Stimulated activated CD8-positive, alpha-beta memory T cell treated with anti-CD3 and anti-CD28 coated beads, Interleukin-4, amount 100 ng/mL, for 1 hour (primary cell): Measurements from ENCODE around the gene SSTR3.
"Not testable (repeated sequence)": the region's sequence is repeated elsewhere in the genome, so short reads cannot be mapped to it uniquely, and the experiment has no call there.

ENCODE experiments used
- DNase-seq, 2 donors: peaks; one replicate each; pipeline ENCODE4 v3.0.0-alpha.2; 2020; ENCODE audit warnings: low read depth in 2 of 2, low spot score in 1 of 2

Gene SSTR3

DNA sequence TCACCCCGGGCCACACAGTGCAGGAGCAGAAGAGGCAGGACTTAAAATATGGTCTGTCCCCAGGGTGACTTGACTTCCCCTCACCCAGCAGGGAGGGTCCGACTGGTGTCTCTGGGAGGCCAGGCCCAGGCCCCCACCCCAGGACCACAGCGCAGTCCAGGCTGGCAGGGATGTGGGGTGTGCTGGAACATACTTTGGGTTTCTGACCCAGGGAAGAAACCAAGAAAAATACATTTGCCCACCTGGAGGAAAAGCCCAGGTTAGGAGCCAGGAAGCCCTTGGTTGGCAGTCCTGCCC, 29.4 kb downstream of the SSTR3 start:
- DNase-seq, result no peak

DNA sequence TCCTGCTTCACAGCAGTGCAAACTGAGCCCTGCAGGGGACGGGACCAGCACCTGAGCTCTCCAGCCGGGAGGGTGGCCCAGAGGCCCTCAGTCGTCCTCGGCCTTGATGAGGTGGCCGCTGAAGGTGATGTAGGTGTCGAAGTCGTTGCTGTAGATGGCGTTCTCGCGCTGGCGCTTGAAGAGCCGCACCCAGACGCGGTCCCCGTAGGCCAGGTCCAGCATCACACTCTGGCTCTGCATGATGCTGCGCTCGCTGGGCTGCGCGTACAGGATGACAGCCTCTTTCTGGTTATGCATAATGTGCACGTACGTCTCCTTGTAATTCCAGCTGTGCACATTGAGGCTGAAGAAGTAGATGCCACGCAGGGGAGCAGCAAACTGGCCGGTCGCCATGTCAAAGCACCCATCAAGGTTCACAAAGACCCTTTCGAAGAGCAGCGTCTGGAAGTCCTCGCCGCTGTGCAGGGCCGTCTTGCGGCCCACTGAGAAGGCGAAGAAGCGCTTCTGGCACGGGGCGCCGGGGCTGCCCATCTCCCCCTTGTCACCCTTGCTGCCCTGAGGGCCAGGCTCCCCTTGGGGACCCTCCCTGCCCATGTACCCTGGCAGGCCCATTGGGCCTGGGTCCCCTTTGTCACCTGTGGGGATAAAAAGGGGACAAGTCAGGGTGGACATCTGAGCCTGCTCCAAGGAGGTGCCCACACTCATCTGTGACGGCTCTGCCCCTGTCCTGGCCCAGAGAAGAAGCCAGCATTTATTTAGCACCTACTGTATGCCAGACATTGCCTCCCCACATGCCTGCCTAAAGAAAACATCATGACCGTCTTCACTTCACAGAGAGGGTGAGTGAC, 30.0 kb downstream of the SSTR3 start:
- no peak for DNase-seq

DNA sequence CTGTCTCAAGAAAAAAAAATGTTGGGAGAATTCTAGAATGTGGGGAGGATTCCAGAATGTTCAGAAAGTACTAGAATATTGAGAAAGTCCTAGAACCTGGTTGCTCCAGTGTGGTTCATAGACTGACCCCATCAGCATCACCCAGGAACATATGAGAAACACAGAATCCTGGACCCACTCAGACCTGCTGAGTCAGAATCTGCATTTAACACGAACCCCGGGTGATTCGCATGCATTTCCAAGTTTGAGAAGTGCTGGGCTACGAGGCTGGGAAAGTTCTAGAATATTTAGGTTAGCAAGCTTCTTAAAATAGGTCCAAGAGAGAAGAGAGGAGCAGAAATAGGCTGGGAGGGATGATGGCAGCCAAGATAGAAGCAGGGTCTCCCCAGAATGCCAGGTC, 30.6 kb downstream of the SSTR3 start:
- DNase-seq, result no peak

DNA sequence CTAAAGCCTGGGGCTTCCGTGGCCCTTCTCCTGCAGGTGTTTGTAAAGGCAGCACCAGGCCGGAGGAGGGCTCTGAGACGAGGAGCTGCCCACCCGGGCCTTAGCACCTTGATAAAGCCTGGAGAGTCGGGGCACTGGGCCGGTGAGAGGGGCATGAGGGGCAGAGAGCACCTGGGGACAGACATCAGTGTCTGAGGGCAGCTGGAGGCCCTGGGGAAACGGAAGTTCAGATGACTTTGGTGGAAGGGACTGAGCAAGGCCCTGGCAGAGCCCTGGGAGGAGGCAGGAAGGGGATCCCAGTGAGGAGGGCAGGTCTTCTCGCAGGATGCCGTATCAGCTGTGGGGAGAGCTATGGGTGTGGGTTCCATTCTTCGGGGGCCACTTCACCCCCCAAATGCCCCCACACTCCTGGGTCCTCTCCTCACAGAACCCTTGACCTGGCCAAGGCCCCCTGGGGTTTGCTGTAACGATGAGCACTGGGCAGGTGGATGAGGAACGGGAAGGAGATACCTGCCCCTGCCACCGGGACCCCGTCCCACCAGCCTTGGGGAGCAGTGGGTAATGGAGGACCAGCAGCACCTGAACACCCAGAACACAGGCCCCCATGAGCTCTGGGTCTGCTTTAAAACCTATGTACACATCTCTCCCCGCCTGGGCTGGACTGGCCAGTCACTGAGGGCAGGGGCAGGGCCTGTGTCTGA, 31.6 kb downstream of the SSTR3 start:
- DNase-seq, result no peak

DNA sequence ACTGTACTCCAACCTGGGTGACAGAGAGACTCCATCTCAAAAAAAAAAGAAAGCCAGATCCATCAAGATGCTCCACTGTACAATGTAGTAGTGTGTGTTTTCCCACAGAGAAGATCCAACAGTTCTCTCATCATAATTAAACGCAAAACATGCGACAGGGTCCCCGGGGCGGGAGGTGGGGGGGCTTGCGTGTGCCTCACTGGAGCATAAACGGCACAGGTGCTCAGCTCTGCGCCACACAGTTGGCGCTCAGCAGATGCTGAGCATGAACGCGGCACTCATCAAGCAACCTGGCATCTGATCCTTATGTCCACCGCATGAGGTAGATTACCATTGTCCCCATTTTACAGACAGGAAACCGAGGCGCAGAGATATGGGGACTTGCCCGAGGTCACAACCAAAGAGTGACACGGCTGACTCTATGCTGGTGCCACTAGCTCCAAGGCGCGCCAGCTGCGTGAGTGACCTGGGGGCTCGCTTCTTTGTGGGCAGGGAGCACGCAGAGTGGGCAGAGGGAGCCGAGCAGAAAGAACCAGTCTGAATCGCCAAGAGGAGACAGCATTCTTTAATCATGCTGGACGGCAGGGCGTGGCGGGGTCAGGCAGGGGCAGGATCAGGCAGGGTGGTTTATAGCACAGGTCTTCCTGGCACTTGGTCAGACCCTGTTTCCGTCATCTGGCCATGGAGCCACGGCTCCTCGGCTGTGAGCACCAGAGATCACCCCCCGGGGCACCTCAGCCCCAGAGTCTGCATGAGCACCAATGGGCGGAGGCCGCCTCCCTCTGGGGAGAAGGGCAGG, 32.5 kb downstream of the SSTR3 start:
- DNase-seq, result no peak

DNA sequence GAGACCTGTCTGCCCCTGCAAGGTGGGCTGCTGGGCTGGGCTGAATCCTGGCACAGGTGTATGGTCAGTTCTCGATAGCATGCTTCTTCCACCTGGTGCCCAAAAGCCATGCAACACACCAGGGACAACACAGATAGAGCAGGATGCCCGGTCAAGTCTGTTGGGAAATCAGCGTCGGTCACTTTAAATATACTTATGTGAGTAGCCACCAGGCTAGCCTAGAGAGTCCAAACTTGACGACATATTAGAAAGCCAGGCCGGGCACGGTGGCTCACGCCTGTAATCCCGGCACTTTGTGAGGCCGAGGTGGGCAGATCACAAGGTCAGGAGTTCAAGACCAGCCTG, 33.2 kb downstream of the SSTR3 start:
- no peak for DNase-seq

DNA sequence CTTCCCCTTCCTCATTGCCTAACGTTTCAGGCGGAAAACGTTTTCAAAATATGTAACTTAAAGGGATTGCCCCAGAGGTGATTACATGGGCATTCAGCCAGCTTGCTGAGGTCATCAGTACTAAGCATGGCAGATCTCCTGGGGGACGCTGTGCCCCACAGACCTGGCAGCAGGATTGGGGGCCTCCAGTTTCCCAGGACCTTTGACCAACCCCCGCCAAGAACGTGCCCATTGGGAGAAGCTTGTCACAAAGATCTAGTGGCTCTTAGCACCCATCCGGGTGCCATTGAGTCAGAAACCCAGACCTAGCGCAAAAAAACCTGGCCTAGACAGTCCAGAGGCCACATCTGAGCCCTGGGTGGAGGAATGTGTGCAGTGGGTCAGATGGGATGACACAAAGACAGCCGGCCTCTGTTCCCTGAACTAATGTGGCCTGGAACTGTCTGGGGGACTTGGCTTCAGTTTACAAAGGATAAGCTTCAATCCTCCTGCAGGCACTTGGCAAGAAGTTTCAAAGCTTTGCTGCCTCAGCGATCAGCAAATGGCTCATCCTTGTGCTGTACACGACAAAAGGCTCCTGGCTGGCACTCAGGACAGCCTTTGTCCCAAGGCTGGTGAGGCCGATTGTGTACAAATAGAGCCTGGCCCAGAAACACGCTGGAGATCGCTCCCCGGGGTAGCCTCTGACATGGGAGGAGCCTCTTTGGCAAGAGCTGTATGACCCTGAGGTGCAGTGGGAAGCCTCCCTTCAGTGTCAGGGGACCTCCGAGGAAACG, 33.7 kb downstream of the SSTR3 start:
- no peak for DNase-seq

DNA sequence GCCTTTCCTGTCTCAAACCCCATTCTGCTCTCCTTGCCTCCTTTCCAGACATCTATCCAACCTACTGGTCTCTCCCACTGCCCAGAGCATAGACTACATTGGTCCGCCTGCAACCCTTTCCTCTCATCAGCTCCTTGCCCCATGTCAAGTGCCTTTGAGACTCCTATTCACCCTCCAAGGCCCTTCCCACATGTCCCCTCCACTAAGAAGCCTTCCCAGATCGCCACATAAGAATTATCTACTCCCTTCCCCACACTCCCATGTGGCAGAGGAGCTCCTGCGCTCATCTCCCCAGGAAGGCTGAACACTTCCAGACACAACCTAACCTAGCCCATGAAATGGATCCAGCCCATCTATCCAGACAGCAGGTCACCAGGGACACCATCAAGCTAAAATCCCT, 34.5 kb downstream of the SSTR3 start:
- no peak for DNase-seq

DNA sequence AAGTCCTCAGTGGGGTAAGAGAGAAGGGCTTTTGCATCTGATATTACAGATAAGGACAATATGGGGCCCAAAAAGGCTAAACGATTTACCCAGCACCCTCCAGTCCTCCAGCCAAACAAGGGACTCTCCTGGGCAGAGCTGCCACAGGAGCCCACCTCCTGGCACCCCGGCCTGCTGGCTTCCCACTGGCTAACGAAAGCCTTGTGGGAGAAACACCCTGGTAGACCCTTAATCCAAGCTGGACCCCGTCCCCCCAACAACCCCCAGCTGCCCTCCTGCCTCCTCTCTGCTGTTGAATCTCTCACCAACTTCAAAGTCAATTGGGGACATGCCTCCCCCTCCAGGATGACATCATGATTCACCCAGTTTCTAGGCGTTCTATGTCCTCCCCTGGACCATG, 35.1 kb downstream of the SSTR3 start:
- no peak for DNase-seq

DNA sequence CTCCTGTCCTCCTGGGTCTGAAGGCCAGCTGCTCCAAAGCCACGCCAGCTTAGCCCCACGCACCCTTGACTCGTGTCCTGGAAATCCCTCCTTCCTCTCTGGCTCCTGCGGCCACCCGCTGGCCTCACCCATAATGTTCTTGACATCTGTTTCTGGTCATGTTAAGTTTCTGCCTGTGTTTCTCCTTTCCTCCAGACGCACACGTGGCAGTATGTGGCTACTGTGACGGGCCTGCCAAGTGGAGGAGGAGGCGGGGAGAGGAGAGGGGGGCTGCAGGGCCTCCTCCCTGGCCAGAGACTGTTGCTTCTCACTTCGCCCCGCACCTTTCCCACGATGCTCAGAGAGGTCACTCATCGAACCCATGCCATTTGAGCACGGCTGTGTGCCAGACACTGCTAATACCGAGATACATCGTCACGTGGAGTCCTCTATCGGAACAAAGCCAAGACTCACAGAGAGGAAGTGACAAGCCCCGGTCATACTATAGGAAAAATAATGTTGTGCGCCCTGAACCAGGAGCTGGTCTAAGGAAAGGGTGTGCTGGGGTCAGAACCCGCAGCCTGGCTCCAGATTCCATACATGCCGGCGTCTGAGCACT, 35.7 kb downstream of the SSTR3 start:
- DNase-seq, result no peak

DNA sequence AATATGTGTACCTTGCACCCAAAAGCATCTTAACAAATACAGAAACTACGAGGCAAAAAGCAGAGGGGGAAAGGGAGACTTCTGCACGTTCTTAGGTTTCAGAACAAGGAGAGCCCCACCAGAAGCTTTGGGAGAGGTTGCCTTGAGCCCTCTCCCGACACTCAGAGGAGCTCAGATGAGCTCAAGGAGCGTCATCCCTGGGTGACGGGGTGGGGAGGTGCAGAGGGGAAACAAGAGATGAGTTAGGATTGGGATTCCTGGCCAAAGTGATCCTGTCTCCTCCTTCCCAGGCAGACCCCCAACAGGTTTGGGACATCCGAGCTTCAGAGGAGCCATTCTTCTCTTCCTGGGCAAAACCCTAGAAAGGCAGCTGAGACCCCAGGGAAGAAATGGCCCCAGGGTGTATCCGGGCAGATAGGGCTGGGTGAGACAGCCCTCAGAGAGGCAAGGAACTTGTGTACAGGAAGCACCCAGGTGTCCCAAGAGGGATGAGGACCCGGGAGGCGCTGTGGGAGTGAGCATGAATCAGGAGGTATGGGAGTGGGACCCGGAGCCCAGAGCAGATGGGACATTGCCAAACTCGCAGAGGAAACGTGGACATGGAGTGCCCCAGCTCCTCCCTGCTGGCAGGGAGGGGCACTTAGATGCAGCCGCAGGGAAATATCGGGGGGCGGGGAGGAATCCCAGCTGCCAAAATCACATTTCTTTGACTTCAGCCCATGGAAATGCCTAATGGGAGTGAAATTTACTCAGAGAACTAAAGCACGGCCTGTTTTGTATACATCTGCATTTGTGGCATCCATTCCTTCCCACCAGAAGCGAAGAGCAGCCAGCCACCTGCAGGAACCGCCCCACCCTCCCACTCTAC, 36.6 kb downstream of the SSTR3 start:
- no peak for DNase-seq

DNA sequence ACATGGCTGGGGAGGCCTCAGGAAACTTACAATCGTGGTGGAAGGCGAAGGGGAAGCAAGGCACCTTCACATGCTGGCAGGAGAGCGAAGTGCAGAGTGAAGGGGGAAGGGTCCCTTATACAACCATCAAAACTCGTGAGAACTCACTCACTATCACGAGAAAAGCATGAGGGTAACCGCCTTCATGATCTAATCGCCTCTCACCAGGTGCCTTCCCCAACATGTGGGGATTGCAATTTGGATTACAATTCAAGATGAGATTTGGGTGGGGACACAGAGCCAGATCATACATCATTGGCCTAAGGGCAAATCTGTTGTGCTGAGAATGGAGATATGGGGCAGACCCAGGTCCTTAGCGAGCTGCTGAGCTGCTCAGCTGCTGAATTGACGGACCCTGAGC, 37.3 kb downstream of the SSTR3 start:
- DNase-seq, result no peak

DNA sequence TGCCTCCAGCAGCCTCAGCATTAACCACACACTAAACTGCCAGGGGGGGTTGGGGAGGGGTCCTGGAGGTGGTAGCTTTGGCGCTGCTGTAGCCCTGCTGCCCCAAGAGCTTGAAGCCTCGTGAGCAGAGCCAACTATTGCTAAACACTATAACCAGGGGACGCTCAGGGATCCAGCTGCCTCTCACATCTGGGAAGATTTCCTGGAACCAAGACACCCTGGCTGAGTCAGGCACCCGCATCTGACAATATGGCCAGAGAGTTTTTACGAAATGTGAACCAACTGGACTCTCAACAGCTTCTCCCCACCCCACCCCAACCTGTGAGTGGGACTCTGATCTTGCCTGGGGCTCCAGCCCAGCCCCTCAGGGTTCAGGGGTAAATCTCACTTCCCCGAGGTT, 38.6 kb downstream of the SSTR3 start:
- no peak for DNase-seq

DNA sequence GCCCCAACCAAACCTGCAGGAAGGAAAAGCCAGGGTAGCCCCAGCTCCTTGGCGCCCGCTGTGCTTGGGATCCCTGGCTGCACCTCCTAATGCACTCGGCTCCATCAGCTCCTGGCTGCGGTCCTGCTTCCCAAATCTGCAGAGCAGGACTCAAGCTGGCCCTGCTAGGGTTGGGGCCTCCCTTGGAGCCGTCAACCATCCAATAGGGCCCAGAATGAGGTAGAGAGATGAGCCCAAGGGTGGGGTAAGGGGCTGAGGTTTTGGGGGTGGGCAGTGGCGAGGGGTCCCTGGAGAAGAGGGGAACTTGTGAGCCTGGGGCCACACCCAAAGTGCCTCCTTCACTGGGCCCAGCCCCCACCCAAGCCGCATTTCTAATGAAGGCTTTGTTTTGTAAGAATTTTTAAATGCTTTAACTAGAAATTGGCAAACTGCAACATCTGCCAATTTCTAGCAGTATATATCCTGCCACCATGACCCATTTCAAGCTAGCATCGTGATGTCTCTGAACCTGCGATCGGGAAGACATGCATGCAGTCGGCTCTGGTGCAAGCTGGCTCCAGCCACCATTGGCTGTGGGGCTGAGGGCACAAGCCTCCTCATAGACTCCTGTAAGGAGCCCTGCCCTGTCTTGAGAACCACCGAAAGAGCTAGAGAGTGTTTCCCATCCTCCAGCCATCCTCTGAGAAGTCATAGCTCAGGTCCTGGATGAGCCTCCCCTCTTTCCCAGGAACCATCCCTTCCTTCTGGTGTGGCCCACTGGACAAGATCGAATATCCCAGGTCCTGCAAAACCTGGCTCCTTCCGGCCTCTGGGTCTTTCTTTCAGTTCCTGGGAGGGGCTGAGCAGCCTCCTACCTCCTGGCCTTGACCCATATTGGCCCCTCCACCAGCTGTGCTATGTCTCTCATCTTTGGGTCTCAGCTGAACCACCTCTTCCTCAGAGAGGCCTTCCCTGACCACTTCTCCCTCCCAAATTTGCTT, 39.7 kb downstream of the SSTR3 start:
- no peak for DNase-seq

DNA sequence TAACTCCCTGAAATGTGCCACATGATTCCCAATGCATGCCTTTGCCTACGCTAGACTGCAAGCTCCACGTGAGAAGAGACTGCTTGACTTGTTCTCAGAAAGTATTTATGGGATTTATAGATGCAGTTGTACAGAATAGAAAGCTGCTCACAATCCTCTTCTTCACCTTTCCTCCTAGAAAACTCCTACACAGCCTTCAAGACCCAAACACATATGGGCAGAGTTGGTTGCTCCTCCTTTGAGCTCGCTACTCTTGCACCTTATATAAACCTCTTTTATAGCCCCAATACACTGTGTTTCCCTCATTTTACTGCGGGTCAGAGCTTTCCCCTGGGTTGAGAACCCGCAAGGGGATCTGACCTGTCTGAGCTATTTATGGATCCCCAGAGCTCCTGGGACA, 40.6 kb downstream of the SSTR3 start:
- no peak for DNase-seq

DNA sequence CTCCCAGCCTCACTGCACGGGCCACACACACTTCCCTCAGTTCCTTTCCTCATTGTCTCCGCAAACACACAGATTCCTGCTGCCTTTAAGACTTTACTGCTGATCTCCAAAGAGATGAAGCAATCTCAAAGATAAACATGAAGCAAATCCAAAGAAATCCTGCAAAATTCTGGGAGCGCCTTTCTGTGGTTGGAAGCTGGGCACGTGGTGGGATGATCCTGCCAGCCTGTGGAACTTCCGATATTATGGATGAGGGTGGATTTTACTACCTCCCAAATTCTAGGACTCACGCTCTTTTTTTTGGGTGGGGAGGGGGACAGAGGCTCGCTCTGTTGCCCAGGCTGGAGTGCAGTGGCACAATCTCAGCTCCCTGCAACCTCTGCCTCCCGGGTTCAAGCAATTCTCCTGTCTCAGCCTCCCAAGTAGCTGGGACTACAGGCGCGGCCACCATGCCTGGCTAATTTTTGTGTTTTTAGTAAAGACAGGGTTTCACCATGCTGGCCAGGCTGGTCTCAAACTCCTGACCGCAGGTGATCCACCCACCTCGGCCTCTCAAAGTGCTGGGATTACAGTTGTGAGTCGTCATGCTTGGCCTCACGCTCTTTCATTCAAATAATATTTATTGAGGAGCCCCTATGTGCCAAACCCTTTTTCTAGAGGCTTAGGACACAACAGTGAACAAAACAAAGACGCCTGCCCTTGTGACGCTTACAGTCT, 41.4 kb downstream of the SSTR3 start:
- DNase-seq, result not testable (repeated sequence)

DNA sequence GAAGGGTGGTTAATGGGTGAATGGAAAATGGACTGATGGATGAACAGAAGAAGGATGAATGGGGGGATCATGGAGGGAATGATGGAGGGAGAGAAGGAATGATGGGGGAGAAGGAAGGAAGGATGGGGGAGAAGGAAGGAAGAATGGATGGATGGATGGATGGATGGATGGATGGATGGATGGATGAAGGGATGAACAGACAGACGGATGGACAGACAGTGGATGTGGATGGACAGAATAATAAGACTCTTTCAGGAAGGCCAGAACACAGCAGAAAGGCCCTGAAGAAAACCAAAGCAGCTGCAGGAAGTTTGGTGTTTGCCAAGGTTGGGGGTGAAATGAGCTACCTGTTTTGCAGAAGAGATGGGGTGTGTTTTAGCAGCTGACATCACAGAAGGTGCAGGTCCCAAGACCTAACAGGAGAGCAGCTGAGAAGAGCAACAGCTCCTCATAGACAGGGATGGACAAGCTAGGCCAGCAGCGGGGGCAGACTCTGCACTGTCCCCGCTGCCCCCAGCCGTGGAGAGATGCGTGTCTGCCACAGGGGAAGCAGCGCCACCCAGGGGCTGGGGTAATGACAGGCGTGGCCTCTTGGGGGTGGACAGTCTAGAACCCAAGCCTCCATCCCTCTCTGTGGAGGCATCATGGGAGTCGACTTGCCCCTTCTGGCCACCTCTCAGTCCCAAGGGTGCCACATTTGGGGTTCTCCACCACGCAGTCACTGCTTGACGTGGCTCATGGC, 42.2 kb downstream of the SSTR3 start:
- DNase-seq, result no peak

DNA sequence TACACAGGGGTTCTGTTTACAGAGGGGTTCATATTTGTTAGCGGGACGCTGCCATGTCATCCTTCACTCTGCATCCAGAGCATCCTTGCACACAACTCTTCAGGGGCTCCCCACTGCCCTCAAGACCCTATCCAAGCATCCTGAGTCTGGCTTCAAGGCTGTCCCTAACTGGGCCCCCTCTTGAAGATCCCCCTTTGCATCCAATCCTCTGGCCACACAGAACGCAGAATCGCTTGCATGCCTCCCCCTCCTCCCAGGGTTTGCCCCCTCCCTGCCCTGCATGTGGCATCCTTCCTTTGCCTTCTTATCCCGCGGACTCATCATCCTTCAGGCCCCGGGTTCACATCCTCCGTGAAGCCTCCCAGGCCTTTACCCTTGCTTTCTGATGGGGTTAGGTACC, 42.9 kb downstream of the SSTR3 start:
- no peak for DNase-seq
